Placental pericyte (primary cell): ENCODE measurements around the gene PCYOX1L. TPM values are rescaled to one million over a fixed set of nuclear protein-coding genes. Genes with fewer than 3 reads are reported as not detected.

Source experiments
- total RNA-seq: library from RNA; depleted of rRNA; stranded (reverse); fragments of >200 nt; gene quantifications from 2 replicates; pipeline ENCODE4 v1.2.3, GENCODE V29; 2012

Gene PCYOX1L, protein sequence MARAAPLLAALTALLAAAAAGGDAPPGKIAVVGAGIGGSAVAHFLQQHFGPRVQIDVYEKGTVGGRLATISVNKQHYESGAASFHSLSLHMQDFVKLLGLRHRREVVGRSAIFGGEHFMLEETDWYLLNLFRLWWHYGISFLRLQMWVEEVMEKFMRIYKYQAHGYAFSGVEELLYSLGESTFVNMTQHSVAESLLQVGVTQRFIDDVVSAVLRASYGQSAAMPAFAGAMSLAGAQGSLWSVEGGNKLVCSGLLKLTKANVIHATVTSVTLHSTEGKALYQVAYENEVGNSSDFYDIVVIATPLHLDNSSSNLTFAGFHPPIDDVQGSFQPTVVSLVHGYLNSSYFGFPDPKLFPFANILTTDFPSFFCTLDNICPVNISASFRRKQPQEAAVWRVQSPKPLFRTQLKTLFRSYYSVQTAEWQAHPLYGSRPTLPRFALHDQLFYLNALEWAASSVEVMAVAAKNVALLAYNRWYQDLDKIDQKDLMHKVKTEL
- 7.0 and 8.2 TPM in 2 replicates for total RNA-seq

DNA sequence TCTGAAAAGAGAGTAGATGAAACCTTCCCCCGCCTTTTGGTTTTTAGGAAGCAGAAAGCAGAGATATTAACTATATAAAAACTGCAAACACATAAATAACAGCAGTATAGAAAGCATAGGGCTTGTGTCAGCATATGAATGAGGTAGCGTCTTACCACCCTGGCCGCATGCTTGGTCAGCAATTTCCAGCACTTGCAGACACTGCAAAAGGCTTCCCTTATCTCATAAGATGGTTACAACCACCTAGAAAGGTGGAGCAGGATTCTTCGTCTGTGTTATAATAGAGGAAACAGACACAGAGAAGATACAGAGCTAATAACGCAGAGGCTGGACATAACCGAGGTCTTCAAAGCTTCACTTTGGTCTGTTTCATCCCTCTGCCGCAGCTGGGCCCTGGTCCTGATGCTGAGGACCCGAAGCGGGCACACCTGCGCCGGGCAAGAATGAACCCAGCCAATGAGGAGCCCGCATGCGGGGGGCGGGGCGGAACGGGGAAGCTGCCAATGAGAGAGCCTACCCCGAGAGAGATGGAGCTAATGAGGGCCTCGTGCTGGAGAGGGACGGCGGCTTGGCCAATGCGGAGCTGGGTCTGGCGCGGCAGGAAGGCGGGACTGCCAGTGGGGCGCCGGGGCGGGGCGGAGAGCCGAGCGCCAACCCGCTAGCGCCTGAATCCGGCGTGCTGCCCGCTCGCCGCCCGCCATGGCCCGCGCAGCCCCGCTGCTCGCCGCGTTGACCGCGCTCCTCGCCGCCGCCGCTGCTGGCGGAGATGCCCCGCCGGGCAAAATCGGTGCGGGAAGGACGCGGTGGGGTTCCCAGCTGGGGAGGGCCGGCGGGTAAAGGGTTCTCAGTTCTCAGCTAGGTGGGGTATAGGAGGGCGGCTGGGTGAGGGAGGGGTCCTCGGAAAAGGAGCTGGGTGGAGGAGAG lies at the start of gene PCYOX1L:
PCYOX1L (plus strand) TSS at position 677 of the 924 bp plus-strand sequence; CDS start at position 700, 23 bp downstream.

DNA sequence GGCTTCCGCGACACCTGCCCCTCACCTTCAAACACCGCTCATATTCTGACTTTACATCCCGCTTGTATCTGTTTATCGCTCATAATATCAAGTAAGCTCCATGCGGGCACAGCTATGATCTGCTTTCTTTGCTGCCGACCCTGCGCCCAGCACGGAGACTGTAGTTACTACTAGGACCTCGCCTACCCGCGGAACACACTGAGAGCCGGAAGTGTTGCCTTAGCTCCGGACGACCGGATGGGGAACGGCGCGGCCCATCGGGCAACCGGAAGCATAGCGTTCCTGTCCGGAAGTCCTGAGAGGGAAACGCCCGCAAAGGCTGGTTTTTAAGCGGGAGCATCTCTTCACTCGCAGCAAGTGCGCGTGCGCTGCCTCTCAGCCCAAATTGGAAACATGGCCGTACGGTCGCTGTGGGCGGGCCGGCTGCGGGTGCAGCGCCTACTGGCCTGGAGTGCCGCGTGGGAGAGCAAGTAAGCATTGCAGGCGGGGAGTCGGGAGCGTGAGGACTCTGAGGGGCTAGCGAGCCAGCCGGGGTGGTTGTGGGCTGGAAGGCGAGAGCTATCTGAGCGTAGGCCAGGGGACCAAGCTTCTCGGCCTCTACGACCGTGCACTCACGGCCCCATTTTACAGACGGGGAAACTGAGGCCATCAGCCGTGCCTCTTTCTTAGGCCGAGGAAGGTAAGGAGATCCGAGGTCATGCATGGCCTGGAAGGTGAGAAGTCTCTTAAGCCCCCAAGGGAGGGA lies 12.5 kb upstream of the PCYOX1L start, which contains the start of gene GRPEL2:
GRPEL2 (plus strand) TSS at position 353 of the 745 bp plus-strand sequence; CDS start at position 394, 41 bp downstream.

GRCh38 chr5:149379177-149379761 lies 21.4 kb downstream of the PCYOX1L start, which contains the start of gene IL17B:
IL17B (minus strand) TSS chr5:149379292; CDS start chr5:149379225, 67 bp downstream.

Other genes starting within 250 kb of the PCYOX1L start
- gene ABLIM3, start 216.6 kb upstream of the PCYOX1L start, total RNA-seq, result 18.6 and 71.4 TPM in 2 replicates
- 5.5 and 10.7 TPM in 2 replicates for gene AFAP1L1, start 86.2 kb upstream of the PCYOX1L start, total RNA-seq
- 35.0 and 35.9 TPM in 2 replicates for gene GRPEL2, start 12.5 kb upstream of the PCYOX1L start, total RNA-seq
- 0.66 and 0.72 TPM in 2 replicates for gene IL17B, start 21.2 kb downstream of the PCYOX1L start, total RNA-seq
- 339 and 406 TPM in 2 replicates for gene CSNK1A1, start 193.4 kb downstream of the PCYOX1L start, total RNA-seq
- gene ARHGEF37, start 223.5 kb downstream of the PCYOX1L start, total RNA-seq, result 0.44 and 1.0 TPM in 2 replicates